Neural progenitor cell (in vitro differentiated cells): Measurements from ENCODE around the gene WDR35.

ENCODE experiments used
- CTCF ChIP-seq: fragments of 200-600 bp; sonication (generic); IDR thresholded peaks from 2 replicates; pipeline ENCODE4 v1.5.1; 2017; ENCODE audit warnings: antibody characterized with exemption, mild to moderate bottlenecking
- EZH2phosphoT487 ChIP-seq: fragments of 200-600 bp; sonication (generic); IDR thresholded peaks from 2 replicates; pipeline ENCODE4 v1.6.1; 2017; ENCODE audit warnings: antibody characterized with exemption

DNA sequence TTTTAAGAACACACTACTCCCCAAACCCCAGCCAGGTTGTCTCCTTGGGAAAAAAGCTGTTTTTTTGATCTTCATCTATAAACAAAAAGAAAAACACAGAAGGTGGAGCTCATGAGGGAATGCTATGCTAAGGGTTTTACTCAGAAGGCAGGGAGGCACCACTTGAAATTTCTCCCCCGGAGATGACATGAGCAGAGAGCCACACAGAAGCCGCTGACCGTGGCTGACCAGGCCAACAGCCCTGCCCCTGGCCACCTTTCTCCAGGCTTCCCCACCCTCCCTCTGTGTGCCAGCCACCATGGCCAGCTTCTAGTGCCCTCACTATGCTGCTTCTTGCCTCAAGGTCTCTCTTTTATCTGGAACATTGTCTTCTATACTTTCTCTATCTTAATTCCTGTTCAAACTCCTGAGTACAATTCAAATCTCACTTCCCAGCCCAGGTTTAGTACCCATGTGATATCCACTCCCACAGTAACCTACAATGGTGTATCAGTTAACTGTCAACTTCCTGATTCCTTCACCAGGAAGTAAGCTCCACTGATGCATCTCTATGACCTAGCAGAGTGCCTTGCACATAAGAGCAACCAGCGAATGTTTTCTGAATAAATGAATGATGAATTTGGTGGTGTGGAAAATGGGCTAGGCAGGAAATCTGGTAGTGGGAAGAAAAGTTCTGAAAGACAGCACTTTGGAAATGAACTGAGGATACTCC, 46.2 kb upstream of the WDR35 start:
- TF ChIP-seq CTCF (no peak), EZH2phosphoT487 (no peak)
